Activated T-cell treated with anti-CD3 and anti-CD28 coated beads, Interleukin-2, amount 50 U/mL, for 1 hour (primary cell): Measurements from ENCODE around the gene BPTF.
"Not testable (repeated sequence)": the region's sequence is repeated elsewhere in the genome, so short reads cannot be mapped to it uniquely, and the experiment has no call there.

ENCODE experiments used
- DNase-seq: peaks from one replicate; pipeline ENCODE4 v3.0.0-alpha.2; 2020

Gene BPTF

DNA sequence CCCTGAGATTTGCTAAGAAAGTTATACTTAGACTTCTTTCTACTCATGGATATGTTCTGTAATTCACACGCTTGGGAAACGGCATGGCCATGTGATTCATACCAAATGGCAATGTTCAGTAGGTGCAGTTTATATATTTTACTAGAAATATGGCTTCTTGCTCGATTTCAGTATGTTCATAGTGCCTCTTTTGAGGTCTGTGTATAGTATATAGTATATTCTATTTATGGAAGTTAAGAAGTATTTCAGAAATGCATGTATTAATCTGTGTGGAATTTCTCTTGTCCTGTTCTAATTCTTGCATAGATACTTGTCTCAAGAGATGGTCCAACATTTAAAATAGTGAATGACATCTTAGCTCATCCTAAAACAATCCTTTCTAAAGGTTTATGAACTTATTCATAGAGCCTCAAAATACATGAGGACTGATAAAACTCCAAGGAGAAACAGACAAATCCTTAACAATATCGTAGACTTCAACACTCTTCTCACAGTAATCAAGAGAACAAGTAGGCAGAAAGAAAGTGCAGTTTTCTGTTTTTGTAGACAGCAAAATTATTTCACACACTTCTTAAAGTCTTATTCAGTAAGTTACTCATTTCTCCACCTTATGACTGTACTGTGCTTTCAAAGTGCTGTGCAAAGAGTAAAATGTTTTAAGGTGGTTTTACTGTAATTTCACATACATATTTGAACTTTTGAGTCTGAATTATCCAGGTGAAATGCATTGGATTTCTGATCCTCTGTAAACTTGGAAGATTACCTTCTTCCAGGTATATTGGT, 11.1 kb downstream of the BPTF start:
- DNase-seq, result no peak

DNA sequence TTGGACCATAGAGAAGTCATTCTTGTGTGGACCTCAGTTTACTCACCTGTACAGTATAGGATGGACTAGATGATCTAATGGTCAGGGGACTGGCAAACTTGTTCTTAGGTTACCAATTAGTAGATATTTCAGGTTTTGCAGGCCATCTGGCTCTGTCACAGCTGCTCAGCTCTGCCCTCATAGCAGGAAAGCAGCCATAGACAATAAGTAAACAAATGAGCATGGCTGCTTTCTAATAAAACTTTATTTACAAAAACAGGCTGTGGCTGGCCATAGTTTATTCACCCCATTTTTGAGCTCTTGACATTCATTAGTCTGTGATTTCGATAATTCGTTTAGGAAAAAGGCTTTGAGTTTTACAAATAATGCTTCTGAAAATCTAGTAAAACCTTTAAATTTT, 12.7 kb downstream of the BPTF start:
- no peak for DNase-seq

DNA sequence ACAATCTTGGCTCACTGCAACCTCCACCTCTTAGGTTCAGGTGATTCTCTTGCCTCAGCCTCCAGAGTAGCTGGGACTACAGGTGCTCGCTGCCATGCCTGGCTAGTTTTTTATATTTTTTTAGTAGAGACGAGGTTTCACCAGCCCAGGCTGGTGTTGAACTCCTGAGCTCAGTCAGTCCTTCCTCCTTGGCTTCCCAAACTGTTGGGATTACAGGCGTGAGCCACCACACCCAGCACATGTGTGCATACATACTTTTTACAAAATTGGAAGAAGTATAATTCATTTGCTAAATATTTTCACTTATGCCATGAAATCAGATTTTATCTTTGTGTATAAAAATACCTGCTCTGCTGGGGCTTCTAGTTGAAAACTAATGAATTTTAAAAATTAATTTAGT, 13.2 kb downstream of the BPTF start:
- DNase-seq, result no peak

DNA sequence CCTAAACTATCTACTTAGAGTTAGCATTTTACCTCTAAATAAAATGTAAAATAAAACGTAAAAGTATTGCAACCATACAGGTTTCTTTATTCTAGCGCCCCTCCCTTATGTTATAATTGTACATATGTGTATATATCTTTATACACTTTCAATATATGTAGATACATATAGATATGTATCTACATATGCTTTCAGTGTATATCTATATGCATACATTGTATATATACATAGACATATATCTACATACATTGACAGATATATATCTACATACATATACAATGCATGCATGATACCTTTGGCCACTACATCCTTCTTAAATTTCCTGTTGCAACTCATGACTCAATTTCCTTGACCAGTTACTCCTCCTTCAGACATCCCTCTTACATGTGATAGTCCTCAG, 16.7 kb downstream of the BPTF start:
- DNase-seq, result no peak

DNA sequence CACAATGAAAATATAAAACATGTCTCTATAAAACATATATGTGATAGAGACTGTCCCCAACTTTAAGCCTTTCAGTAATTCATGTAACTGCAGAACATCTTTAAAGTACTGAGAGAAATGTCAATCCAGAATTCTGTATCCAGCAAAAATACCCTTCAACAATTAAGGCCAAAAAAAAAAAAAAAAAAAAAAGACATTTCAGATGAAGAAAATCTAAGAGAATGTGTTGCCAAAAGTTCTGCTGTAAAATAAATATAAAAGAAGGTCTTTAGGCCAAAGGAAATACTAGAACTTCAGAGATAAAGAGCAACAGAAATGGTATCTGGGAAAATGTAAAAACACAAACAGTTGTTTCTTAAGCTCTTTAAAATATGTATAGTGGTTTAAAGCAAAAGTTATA, 17.3 kb downstream of the BPTF start:
- no peak for DNase-seq

DNA sequence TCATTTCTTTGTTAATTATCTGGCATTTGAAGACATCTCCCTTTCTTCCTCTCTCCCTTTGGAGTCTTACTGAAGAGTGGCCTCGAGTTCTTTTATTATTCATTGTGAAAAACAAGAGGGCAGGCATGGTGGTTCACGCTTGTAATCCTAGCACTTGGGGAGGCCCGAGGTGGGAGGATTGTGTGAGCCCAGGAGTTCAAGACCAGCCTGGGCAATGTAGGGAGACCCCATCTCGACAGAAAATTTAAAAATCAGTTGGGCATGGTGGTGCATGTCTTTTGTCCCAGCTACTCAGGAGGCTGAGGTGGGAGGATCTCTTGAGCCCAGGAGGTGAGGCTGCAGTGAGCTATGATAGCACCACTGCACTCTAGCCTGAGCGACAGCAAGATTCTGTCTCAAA, 20.1 kb downstream of the BPTF start:
- no peak for DNase-seq

DNA sequence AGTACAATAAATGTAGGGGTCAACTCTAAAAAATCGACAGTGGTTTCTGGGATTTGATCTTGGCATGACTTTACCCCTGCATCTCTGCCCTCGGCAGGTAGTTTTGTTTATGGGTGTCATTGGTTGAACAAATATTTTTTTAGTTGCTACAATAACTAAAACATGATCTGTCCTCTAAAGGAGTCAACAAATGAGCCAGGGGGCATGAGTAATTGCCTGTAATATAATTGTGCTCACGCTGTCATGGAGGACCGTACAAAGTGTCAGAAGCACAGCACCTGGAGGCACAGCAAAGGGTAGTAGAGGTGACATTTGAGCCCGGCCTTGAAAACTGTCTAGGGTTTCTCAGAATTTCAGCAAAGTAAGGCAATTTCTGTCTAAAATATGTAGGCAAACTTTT, 22.9 kb downstream of the BPTF start:
- DNase-seq, result not testable (repeated sequence)

DNA sequence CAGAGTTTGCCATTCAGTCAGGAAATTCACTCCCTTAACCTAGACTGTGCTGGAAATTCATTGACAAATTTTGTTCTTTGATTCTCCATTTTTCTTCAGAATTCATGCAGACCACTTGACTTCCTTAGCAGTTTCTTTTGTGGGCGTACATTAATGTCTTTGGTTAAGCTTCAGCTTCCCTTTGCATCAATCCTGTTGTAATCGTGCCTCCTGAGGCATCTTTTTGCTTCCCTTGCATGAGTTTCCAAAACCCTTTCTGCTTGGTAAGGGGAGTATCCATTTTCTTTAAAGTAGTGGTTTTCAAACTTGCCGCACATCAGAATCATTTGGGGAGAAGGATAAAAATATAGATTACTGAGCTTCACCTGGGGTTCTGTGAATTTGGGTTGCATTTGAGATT, 23.5 kb downstream of the BPTF start:
- DNase-seq, result not testable (repeated sequence)

DNA sequence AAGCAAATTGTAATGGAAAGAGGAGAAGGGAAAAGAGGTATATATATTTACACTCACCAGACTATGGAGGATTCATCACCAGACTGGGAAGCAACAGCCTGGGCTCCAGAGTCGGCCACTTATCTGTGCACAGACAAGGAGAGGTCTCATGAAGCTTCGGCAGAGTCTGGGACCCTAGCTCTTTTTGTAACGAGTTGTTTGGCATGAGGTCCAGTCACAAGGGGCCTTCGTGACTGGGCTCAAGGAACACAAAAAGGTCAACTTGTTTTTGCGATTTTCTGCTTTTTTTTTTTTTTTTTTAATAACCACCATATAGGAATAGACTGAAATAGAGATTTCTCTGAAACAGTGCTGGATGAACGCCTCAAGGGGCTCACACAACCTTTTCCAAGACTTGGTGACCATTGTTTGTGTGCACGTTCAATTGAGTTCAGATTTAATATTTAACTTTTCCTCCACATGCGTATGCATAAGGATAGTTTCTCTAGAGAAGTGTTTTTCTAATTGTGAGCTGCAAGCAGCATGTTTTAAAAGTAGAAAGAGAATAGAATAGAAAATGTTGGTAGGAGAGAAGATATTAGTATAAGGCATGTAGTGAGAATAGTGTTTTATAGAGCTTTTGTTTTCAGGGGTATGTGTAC, 25.8 kb downstream of the BPTF start:
- DNase-seq, result no peak

DNA sequence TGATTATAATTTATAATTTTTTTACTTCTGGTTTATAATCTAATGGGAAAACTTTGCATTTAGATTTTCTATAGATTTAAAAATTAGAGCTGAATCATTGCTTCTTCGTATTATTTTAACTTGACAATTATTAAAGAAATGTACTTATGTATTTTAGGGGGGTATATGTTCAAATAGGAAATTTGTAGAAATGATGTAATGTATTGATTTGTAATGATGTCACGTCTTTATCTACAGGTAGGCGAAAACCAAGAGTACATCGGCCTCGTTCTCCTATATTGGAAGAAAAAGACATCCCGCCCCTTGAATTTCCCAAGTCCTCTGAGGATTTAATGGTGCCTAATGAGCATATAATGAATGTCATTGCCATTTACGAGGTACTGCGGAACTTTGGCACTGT, 28.4 kb downstream of the BPTF start:
- no peak for DNase-seq

DNA sequence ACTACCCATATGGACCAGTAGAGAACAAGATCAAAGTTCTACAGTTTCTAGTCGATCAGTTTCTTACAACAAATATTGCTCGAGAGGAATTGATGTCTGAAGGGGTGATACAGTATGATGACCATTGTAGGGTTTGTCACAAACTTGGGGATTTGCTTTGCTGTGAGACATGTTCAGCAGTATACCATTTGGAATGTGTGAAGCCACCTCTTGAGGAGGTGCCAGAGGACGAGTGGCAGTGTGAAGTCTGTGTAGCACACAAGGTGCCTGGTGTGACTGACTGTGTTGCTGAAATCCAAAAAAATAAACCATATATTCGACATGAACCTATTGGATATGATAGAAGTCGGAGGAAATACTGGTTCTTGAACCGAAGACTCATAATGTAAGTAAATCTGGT, 29.1 kb downstream of the BPTF start:
- DNase-seq, result no peak

DNA sequence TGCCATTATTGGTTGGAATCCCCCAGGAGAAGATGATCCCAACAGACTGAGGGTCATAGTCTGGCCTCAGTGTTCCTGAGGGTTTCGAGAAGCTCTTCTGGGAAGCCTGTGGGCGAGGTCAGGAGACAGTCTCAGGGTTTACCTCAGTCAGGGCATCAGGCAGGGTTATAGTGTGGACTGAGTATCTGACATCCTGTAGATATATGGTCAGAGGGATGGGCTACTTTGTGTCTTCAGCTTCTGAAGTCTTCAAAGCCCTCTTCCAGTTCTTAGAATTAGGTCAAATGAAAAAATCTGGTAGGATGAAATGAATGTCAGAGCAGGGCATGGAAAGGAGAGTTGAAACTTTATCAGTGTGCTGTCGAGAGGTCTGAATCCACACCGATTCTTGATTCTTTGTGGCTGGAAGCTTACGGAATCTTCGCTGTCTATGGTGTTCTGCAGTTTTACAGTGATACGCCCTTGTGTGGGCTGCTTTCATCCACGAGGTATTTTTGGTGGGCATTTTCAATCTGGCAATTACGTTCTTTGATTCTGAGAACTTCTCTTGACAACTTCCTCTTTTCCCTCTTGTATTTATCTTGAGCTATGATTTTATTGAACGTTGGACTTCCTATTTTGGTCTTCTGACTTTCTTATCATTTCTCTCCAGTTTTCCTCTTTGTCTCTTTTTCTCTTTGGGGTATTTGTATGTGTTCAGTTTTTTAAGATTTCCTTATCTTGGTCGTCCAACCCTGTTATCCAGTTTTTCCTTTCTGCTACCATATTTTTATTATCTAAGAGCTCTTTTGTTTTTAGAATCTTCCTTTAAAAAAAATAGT, 30.4 kb downstream of the BPTF start:
- DNase-seq, result no peak

DNA sequence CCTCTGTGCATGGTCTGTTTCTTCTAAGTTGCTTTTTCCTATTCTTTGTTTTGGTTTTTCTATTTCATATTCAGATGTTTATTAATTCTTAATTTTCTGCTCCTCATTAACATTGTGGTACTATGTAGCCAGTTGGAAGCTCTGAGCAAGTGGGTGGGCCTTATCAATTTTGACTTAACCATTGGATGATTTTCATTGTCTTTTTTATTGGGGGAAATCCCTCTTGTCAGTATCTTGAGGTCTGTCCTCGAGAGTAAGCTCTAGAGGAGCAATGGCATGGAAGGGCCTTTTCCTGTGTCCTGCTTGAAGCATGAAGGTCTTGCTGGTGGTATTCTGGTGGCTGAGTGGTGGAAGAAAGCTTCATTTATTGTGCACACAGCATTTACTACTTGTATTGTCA, 31.1 kb downstream of the BPTF start:
- DNase-seq, result not testable (repeated sequence)

DNA sequence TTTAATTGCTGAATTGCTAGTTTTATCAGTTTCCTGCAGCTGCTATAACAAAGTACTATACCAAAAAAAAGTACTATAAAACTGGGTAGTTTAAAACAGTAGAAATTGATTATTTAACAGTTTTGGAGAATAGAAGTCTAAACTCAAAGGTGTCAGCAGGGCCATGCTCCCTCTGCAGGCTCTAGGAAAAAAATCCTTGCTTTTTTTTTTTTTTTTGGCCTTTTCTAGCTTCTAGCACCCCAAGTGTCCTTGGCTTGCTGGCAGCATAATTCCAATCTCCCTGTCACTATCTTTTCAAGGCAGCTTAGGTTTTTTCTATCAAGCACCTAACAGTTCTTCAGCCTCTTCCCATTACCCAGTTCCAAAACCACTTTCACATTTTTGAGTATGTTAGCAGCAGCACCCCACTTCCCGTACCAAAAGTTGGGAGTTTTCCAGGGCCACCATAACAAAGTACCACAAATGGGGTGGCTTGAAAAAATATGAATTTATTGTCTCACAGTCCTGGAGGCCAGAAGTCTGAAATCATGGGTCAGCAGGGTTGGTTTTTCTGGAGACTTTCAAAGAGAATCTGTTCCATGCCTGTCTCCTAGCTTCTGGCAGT, 37.4 kb downstream of the BPTF start:
- no peak for DNase-seq

DNA sequence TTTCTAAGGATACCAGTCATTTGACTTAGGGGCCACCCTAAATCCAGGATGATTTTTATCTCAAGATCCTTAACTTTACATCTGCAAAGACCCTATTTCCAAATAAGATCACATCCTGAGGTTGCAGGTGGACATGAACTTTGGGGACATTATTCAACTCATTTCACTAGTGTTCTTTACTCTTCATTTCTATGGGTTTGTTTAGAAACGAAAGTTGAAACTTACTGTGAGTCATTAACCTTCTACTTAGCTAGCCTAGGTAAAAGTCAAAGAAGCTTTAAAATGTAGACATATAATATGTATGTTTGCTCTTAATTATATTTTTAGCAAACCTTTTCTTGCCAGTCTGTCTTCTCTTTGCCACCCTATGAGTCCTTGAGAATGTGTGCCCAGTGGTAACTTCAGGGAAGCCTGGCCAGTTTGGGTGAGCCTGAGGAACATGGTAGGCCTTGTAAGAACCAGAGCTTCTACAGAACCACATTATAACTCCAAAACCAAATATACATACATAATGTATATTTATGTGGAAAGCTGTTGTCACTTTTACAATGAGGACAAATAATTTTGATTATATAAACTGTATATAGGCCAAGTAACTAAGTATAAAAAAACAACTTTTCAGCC, 38.4 kb downstream of the BPTF start:
- no peak for DNase-seq

DNA sequence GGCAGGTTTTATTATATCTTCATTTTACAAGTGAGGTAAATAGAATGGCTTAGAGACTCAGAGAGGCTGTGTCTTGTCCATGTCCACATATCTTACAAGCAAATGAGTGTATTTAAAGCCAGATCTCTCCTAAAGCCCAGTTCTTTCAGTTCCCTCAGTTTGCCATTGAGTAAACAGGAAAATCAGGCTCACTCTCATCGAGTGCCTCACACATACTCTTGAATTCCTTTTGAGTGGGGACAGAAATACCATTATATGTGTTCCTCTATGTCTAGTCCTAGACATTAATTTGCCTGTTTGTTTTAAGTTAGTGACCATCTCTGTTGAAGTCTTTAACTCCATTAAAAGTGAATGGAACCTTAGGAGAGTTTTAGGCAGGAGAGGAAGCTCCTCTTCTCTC, 40.1 kb downstream of the BPTF start:
- DNase-seq, result no peak

DNA sequence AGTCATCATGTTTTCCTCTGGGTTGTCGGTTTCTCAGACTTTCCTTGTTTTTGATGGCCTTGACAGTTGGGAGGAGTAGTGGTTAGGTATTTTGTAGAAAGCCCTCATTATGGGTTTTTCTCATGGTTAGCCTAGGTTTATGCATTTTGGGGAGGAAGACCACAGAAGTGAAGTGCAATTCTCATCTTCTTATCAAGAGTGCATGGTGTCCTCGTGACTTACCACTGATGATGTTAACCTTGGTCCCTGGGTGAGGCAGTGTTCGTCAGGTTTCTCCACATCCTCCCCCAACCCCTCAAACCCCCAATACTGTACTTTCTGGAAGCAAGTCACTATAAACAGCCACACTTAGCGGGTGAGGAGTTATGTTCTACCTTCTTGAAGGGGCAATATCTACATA, 42.3 kb downstream of the BPTF start:
- no peak for DNase-seq

DNA sequence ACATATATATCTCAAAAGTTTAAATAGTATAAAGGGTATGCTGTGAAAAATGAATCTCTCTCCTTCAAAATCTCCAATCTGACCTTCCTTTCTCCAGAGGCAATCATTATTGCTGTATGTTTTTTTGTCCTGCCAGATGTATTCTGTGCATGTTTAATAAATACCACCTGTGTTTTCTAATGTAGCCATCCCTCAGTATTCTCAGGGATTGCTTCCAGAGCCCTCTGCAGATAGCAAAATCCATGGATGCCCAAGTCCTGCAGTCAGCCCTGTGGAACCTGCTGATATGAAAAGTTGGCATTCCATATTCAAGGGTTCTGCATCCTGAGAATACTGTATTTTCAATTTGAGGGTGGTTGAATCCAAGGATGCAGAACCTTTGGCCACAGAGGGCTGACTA, 42.9 kb downstream of the BPTF start:
- DNase-seq, result no peak

DNA sequence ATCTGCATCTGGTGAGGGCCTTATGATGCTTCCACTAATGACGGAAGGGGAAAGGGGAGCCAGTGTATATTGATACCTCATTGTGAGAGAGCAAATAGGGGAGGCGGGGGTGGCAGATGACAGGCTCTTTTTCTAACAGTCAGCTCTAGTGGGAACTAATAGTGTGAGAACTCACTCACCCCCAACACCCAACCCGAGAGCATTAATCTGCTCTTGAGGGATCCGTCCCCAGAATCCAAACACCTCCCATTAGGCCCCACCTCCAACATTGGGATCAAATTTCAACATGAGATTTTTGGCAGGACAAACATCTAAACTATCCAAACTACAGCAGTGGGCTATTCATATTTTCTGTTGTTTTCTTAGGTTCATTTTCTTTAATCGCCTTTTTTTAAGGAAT, 54.4 kb downstream of the BPTF start:
- DNase-seq, result no peak

DNA sequence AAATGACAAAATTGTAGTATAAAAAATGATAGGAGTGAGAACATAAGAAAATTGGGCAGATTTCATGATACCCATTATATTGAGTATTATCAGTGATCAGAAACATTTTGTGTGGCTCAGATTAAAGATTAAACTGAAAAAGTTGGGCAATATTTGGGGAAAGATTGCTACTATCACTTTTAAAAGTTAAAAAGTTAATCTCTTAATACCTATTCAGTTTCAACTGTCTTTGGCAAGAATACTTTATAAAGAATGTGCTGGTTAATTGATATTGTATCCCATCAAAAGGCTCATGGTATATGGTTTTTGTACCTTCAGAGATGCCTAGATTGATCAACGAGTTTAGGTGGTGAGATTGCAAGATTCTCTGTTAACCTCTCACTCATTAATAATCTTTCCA, 55.8 kb downstream of the BPTF start:
- no peak for DNase-seq

DNA sequence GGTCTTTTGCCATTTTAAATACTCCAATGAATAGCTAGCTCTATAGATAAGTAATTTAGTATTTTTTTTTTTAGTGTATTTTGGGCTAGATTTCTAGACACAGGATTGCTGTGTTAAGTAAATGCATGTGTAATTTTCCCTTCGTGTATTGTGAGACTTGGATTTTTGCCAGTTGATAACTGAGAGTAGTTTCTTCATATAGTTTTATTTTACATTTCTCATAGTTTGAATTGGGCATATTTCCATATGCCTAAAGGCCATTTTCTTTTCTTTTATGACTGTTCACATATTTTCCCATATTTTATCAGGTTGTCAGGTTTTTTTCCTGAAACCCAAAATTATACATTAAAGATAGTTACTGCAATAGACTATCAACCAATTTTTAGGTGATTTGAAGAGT, 59.4 kb downstream of the BPTF start:
- DNase-seq, result no peak

DNA sequence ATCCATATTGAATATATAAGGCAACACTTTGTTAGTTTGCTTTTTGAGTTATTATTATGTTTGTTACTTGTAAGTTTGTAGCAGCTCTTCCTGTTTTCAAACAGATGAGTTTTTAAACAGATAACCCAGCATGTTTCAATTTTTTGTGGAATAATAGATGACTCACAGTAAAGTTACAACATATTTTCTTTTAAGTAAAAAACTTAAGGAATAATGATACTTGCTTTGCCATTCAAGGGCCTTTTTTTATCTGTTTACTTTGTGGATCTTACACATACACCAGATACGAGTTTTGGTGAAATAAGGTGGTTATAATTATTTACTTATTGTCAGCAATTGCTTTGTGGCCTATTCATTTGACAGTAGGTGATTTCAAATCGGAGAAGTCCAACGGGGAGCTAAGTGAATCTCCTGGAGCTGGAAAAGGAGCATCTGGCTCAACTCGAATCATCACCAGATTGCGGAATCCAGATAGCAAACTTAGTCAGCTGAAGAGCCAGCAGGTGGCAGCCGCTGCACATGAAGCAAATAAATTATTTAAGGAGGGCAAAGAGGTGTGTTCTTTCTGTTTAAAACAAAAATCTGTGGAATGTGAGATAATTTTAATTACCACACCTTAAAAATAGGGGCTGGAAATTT, 66.3 kb downstream of the BPTF start:
- no peak for DNase-seq
